ENCODE results near the gene ANAPC5.
A peak's percentile ranks its signal among the peaks of the same experiment; 100 is the strongest.

Gene ANAPC5

GRCh38 chr12:121279507-121279915, 72.7 kb downstream of the ANAPC5 start:
- DNase-seq (no peak), ATAC-seq (replicated peaks) (no peak)
- Mint-ChIP-seq H3K4me1 (peaks cover 10 to 16% of the 10 kb centered on the region in 2 donors), H3K4me3 (no peak overlapping the region), H3K9me3 (peaks cover 2 to 5% of the 10 kb centered on the region in 2 donors), H3K27ac (no peak overlapping the region), H3K27me3 (no peaks in the 10 kb centered on the region), H3K36me3 (peaks cover 20 to 29% of the 10 kb centered on the region in 2 donors)

GRCh38 chr12:121279071-121279375, 73.2 kb downstream of the ANAPC5 start:
- Mint-ChIP-seq H3K36me3 (peaks cover 20 to 29% of the 10 kb centered on the region in 2 donors), H3K27ac (no peak overlapping the region), H3K9me3 (peaks cover 2 to 5% of the 10 kb centered on the region in 2 donors), H3K4me1 (peaks cover 10 to 16% of the 10 kb centered on the region in 2 donors), H3K4me3 (no peak overlapping the region), H3K27me3 (no peaks in the 10 kb centered on the region)
- no peak for DNase-seq
- ATAC-seq (replicated peaks) = no peak

- Mint-ChIP-seq H3K36me3 (peaks cover 23 to 33% of the 10 kb centered on the region in 2 donors), H3K27me3 (no peaks in the 10 kb centered on the region), H3K4me1 (peaks cover 10 to 16% of the 10 kb centered on the region in 2 donors), H3K27ac (peak overlapping the region; percentile 14), H3K9me3 (peaks cover 2 to 5% of the 10 kb centered on the region in 2 donors), H3K4me3 (no peak overlapping the region)
- DNase-seq (no peak), ATAC-seq (replicated peaks) (no peak)
Observed at GRCh38 chr12:121278169-121279070, 73.8 kb downstream of the ANAPC5 start.

- DNase-seq (no peak), ATAC-seq (replicated peaks) (peak; percentile 36 to 61)
- peaks cover 29 to 41% of the 10 kb centered on the region in 2 donors for H3K36me3 Mint-ChIP-seq
- peaks cover 2 to 5% of the 10 kb centered on the region in 2 donors for H3K9me3 Mint-ChIP-seq
- H3K4me1 Mint-ChIP-seq = peaks cover 10 to 16% of the 10 kb centered on the region in 2 donors
- H3K27me3 Mint-ChIP-seq = no peaks in the 10 kb centered on the region
- no peak overlapping the region for H3K4me3 Mint-ChIP-seq
- peak overlapping the region; percentile 76 for H3K27ac Mint-ChIP-seq
Observed at GRCh38 chr12:121277374-121277759, 74.8 kb downstream of the ANAPC5 start.

GRCh38 chr12:121274036-121274763, 78.0 kb downstream of the ANAPC5 start:
- H3K27ac Mint-ChIP-seq = peak overlapping the region; percentile 51
- DNase-seq (no peak), ATAC-seq (replicated peaks) (no peak)
- H3K9me3 Mint-ChIP-seq = peaks cover 2 to 5% of the 10 kb centered on the region in 2 donors
- H3K4me3 Mint-ChIP-seq = no peak overlapping the region
- H3K27me3 Mint-ChIP-seq = no peaks in the 10 kb centered on the region
- peaks cover 33 to 54% of the 10 kb centered on the region in 2 donors for H3K36me3 Mint-ChIP-seq
- peaks cover 10 to 16% of the 10 kb centered on the region in 2 donors for H3K4me1 Mint-ChIP-seq

- H3K9me3 Mint-ChIP-seq = peaks cover 2 to 5% of the 10 kb centered on the region in 2 donors
Observed at GRCh38 chr12:121273364-121273896, 78.8 kb downstream of the ANAPC5 start.

GRCh38 chr12:121267822-121268221, 84.4 kb downstream of the ANAPC5 start:
- no peak overlapping the region for H3K4me3 Mint-ChIP-seq
- H3K9me3 Mint-ChIP-seq = no peaks in the 10 kb centered on the region
- peaks cover 47 to 57% of the 10 kb centered on the region in 2 donors for H3K36me3 Mint-ChIP-seq
- H3K27ac Mint-ChIP-seq = no peak overlapping the region
- H3K27me3 Mint-ChIP-seq = no peaks in the 10 kb centered on the region
- no peak for DNase-seq
- H3K4me1 Mint-ChIP-seq = no peaks in the 10 kb centered on the region
- ATAC-seq (replicated peaks) = no peak

More at GRCh38 chr12:121273364-121273896, 78.8 kb downstream of the ANAPC5 start:
- H3K27ac Mint-ChIP-seq = peak overlapping the region; percentile 51
- no peak for ATAC-seq (replicated peaks)
- H3K4me3 Mint-ChIP-seq = no peak overlapping the region
- H3K36me3 Mint-ChIP-seq = peaks cover 35 to 56% of the 10 kb centered on the region in 2 donors
- peaks cover 10% of the 10 kb centered on the region in 2 donors for H3K4me1 Mint-ChIP-seq
- no peaks in the 10 kb centered on the region for H3K27me3 Mint-ChIP-seq
- DNase-seq = no peak

- H3K4me3 Mint-ChIP-seq = no peak overlapping the region
- ATAC-seq (replicated peaks) = no peak
- peaks cover 53 to 68% of the 10 kb centered on the region in 2 donors for H3K36me3 Mint-ChIP-seq
Observed at GRCh38 chr12:121264951-121265515, 87.2 kb downstream of the ANAPC5 start.

GRCh38 chr12:121264135-121264534, 88.1 kb downstream of the ANAPC5 start:
- Mint-ChIP-seq H3K27ac (no peak overlapping the region), H3K4me1 (no peaks in the 10 kb centered on the region), H3K9me3 (no peaks in the 10 kb centered on the region), H3K4me3 (no peak overlapping the region), H3K36me3 (peaks cover 58 to 69% of the 10 kb centered on the region in 2 donors), H3K27me3 (no peaks in the 10 kb centered on the region)
- DNase-seq (no peak), ATAC-seq (replicated peaks) (no peak)

More at GRCh38 chr12:121264951-121265515, 87.2 kb downstream of the ANAPC5 start:
- no peaks in the 10 kb centered on the region for H3K4me1 Mint-ChIP-seq
- no peaks in the 10 kb centered on the region for H3K27me3 Mint-ChIP-seq
- DNase-seq = no peak
- no peaks in the 10 kb centered on the region for H3K9me3 Mint-ChIP-seq
- no peak overlapping the region for H3K27ac Mint-ChIP-seq

GRCh38 chr12:121263206-121263935, 88.8 kb downstream of the ANAPC5 start:
- no peak for DNase-seq
- Mint-ChIP-seq H3K4me3 (no peak overlapping the region), H3K4me1 (no peaks in the 10 kb centered on the region), H3K27ac (no peak overlapping the region), H3K9me3 (no peaks in the 10 kb centered on the region), H3K27me3 (no peaks in the 10 kb centered on the region), H3K36me3 (peaks cover 53 to 69% of the 10 kb centered on the region in 2 donors)
- ATAC-seq (replicated peaks) = no peak

- Mint-ChIP-seq H3K36me3 (peaks cover 56 to 69% of the 10 kb centered on the region in 2 donors), H3K4me1 (no peaks in the 10 kb centered on the region), H3K4me3 (no peak overlapping the region), H3K9me3 (no peaks in the 10 kb centered on the region), H3K27me3 (no peaks in the 10 kb centered on the region), H3K27ac (no peak overlapping the region)
- ATAC-seq (replicated peaks) = no peak
- DNase-seq = no peak
Observed at GRCh38 chr12:121261398-121261797, 90.8 kb downstream of the ANAPC5 start.

GRCh38 chr12:121260091-121260490, 92.1 kb downstream of the ANAPC5 start:
- no peaks in the 10 kb centered on the region for H3K27me3 Mint-ChIP-seq
- H3K4me1 Mint-ChIP-seq = peaks cover 0 to 1% of the 10 kb centered on the region in 2 donors
- H3K9me3 Mint-ChIP-seq = no peaks in the 10 kb centered on the region
- DNase-seq = no peak
- no peak overlapping the region for H3K27ac Mint-ChIP-seq
- H3K36me3 Mint-ChIP-seq = peaks cover 56 to 71% of the 10 kb centered on the region in 2 donors
- no peak overlapping the region for H3K4me3 Mint-ChIP-seq
- no peak for ATAC-seq (replicated peaks)

- Mint-ChIP-seq H3K27ac (no peak overlapping the region), H3K4me3 (peak overlapping the region in 1 of 2 donors; percentile 22), H3K9me3 (no peaks in the 10 kb centered on the region), H3K4me1 (peaks cover 0 to 1% of the 10 kb centered on the region in 2 donors), H3K27me3 (no peaks in the 10 kb centered on the region), H3K36me3 (peaks cover 58 to 72% of the 10 kb centered on the region in 2 donors)
- no peak for DNase-seq
- ATAC-seq (replicated peaks) = peak in 1 of 2 donors; percentile 28
Observed at GRCh38 chr12:121259074-121259473, 93.1 kb downstream of the ANAPC5 start.
